ENCODE measurements around the gene TP53INP2.

GRCh38 chr20:34701405-34702085, 2.6 kb upstream of the TP53INP2 start:
- no peak for TF ChIP-seq HDAC2 (IDR thresholded peaks at IDR 0.05; ENCODE audit: borderline replicate concordance in 1 of 2, low read depth in 2 of 2, low read length in 2 of 2)
- no peak for TF ChIP-seq POLR2A (IDR thresholded peaks at IDR 0.05; ENCODE audit: control extremely low read depth in 1 of 2, low read depth in 2 of 2, low read length in 2 of 2)
- TF ChIP-seq TAF1 (IDR thresholded peaks at IDR 0.05; ENCODE audit: low read depth, low read length) = no peak
- no peak for TF ChIP-seq KDM1A (IDR thresholded peaks at IDR 0.05; ENCODE audit: borderline replicate concordance, low read length)
- no peak for TF ChIP-seq JUND (IDR thresholded peaks at IDR 0.05; ENCODE audit: low read length)
- no peak for TF ChIP-seq BRCA1 (IDR thresholded peaks at IDR 0.05; ENCODE audit: low read depth, low read length)
- TF ChIP-seq CTCF (IDR thresholded peaks at IDR 0.05; ENCODE audit: control extremely low read depth in 1 of 3, insufficient read depth in 1 of 3, low read depth in 1 of 3, low read length in 3 of 3) = no peak
